Uterus (tissue), 4 donors: ENCODE data around the gene XIAP. TPM values are rescaled to one million over a fixed set of nuclear protein-coding genes. Genes with fewer than 3 reads are reported as not detected.

Experiments used
- DNase-seq, 2 donors: peaks; one replicate each; pipeline ENCODE4 v3.0.0-alpha.2; 2019 to 2020
- H3K27ac ChIP-seq, 2 donors: fragments of 200-600 bp; sonication (generic); 1 replicate in 1 of 2; 2 replicates in 1 of 2; pipeline ENCODE4 v1.5.1; 2016 to 2018
- H3K27me3 ChIP-seq, 2 donors: fragments of 200-600 bp; sonication (generic); one replicate each; pipeline ENCODE4 v1.5.1; 2018 to 2019; ENCODE audit warnings: control low read depth in 1 of 2
- H3K36me3 ChIP-seq, 2 donors: fragments of 200-600 bp; sonication (generic); one replicate each; pipeline ENCODE4 v1.5.1; 2019; ENCODE audit warnings: control low read depth in 1 of 2
- H3K4me1 ChIP-seq, 2 donors: fragments of 200-600 bp; sonication (generic); one replicate each; pipeline ENCODE4 v1.5.1; 2018 to 2019; ENCODE audit warnings: control low read depth in 1 of 2
- H3K4me3 ChIP-seq, 2 donors: fragments of 200-600 bp; sonication (generic); 1 replicate in 1 of 2; 2 replicates in 1 of 2; pipeline ENCODE4 v1.5.1; 2018 to 2019; ENCODE audit warnings: mild to moderate bottlenecking in 1 of 2
- H3K9me3 ChIP-seq, 2 donors: fragments of 200-600 bp; sonication (generic); one replicate each; pipeline ENCODE4 v1.5.1; 2019; ENCODE audit warnings: control low read depth in 1 of 2
- POLR2A ChIP-seq, 2 donors: fragments of 450-650 bp; IDR thresholded peaks; one replicate each; pipeline ENCODE4 v1.6.1; 2016; ENCODE audit warnings: antibody characterized with exemption in 2 of 2, mild to moderate bottlenecking in 1 of 2, moderate library complexity in 1 of 2
- intact Hi-C: fragments of 100-400 bp; cut with DNase I; formaldehyde crosslinking; loops from one replicate; pipeline ENCODE4 v1.15.1; 2023; ENCODE audit warnings: low total_unique reads
- total RNA-seq, 4 donors: library from RNA; depleted of rRNA in 3 of 4; stranded (reverse); fragments of >200 nt in 3 of 4; gene quantifications; one replicate each; pipeline versions ENCODE4 v1.1.0 to v1.2.4, GENCODE V29; 2014 to 2023
- TF ChIP-seq, protein P1 (sequence below), 4 experiments: fragments of 200-600 bp in 2 of 4; fragments of 450-650 bp in 2 of 4; sonication (generic) in 2 of 4; IDR thresholded peaks; one replicate each; pipeline ENCODE4 v1.5.1; 2016 to 2019; ENCODE audit warnings: antibody characterized with exemption in 4 of 4, mild to moderate bottlenecking in 2 of 4, moderate library complexity in 1 of 4
- donor health status: DM: yes; HTN: yes; CAD: no.

Gene XIAP
- total RNA-seq, 4 donors from 2014 or later, result 4.9 to 83.5 (median 56.6) TPM

DNA sequence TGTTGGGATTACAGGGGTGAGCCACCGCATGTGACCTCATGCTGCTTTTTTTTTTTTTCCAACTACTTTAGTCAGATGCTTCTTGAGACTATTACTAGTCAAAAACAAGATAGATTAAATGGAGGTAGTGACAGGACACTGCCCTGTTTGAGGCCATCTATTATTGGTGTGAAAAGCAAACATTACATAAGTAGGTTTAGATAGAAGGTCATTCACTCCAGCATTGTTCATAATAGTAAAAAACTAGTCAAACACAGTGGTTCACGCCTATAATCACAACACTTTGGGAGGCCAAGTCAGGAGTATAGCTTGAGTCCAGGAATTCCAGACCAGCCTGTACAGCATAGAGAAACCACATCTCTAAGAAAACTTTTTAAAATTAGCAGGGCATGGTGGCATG is 16.3 kb downstream of the XIAP start:
- no peaks in the 10 kb centered on the region for H3K4me1 ChIP-seq
- TF ChIP-seq, protein P1, sequence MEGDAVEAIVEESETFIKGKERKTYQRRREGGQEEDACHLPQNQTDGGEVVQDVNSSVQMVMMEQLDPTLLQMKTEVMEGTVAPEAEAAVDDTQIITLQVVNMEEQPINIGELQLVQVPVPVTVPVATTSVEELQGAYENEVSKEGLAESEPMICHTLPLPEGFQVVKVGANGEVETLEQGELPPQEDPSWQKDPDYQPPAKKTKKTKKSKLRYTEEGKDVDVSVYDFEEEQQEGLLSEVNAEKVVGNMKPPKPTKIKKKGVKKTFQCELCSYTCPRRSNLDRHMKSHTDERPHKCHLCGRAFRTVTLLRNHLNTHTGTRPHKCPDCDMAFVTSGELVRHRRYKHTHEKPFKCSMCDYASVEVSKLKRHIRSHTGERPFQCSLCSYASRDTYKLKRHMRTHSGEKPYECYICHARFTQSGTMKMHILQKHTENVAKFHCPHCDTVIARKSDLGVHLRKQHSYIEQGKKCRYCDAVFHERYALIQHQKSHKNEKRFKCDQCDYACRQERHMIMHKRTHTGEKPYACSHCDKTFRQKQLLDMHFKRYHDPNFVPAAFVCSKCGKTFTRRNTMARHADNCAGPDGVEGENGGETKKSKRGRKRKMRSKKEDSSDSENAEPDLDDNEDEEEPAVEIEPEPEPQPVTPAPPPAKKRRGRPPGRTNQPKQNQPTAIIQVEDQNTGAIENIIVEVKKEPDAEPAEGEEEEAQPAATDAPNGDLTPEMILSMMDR (IDR thresholded peaks at IDR 0.05), result no peak
- TF ChIP-seq POLR2A (IDR thresholded peaks at IDR 0.05), result no peak
- H3K27me3 ChIP-seq, result no peaks in the 10 kb centered on the region
- H3K9me3 ChIP-seq, result no peaks in the 10 kb centered on the region
- H3K4me3 ChIP-seq, result no peak overlapping the region
- no peaks in the 10 kb centered on the region for H3K36me3 ChIP-seq
- DNase-seq, result no peak
- no peak overlapping the region for H3K27ac ChIP-seq
- intact Hi-C loops, result no loop called here

- DNase-seq, result no peak
- intact Hi-C loops, result no loop called here
- no peaks in the 10 kb centered on the region for H3K9me3 ChIP-seq
- no peaks in the 10 kb centered on the region for H3K27me3 ChIP-seq
- H3K4me3 ChIP-seq, result no peak overlapping the region
- H3K4me1 ChIP-seq, result no peaks in the 10 kb centered on the region
- TF ChIP-seq, protein P1 (IDR thresholded peaks at IDR 0.05), result no peak
- TF ChIP-seq POLR2A (IDR thresholded peaks at IDR 0.05), result no peak
- H3K36me3 ChIP-seq, result no peaks in the 10 kb centered on the region
- no peak overlapping the region for H3K27ac ChIP-seq
Measured at GRCh38 chrX:123876844-123877243, 17.0 kb downstream of the XIAP start.

DNA sequence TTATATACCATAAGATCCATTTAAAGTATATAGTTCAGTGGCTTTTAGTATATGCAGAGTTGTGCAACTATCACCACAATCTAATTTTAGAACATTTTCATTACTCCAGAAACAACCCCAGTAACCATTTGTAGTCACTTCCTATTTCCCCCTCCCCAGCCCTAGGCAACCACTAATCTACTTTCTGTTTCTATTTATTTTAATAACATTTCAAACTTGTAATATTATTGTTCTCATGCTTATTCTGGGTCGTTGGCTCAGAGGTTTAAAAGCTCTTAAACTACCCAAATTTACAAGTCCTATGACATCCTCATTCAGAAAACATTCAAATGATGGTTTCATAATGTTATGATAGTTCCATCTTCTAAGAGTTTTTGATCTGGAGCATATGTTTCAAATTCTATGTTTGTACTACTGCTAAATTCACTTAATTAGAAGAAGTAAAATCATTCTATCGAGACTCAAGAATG is 18.4 kb downstream of the XIAP start:
- H3K9me3 ChIP-seq, result no peaks in the 10 kb centered on the region
- TF ChIP-seq, protein P1 (IDR thresholded peaks at IDR 0.05), result no peak
- no peak for TF ChIP-seq POLR2A (IDR thresholded peaks at IDR 0.05)
- intact Hi-C loops, result no loop called here
- DNase-seq, result no peak
- H3K27ac ChIP-seq, result no peak overlapping the region
- no peaks in the 10 kb centered on the region for H3K36me3 ChIP-seq
- H3K27me3 ChIP-seq, result no peaks in the 10 kb centered on the region
- no peaks in the 10 kb centered on the region for H3K4me1 ChIP-seq
- H3K4me3 ChIP-seq, result no peak overlapping the region

GRCh38 chrX:123881330-123881729 is 21.5 kb downstream of the XIAP start:
- Histone ChIP-seq H3K27me3 (no peaks in the 10 kb centered on the region), H3K4me3 (no peak overlapping the region), H3K4me1 (no peaks in the 10 kb centered on the region), H3K36me3 (no peaks in the 10 kb centered on the region), H3K27ac (no peak overlapping the region), H3K9me3 (no peaks in the 10 kb centered on the region)
- TF ChIP-seq, protein P1 (IDR thresholded peaks at IDR 0.05), result no peak
- no peak for TF ChIP-seq POLR2A (IDR thresholded peaks at IDR 0.05)
- intact Hi-C loops, result no loop called here
- DNase-seq, result no peak

GRCh38 chrX:123882391-123882790 is 22.5 kb downstream of the XIAP start:
- no peak for DNase-seq
- intact Hi-C loops, result no loop called here
- Histone ChIP-seq H3K36me3 (no peaks in the 10 kb centered on the region), H3K4me1 (no peaks in the 10 kb centered on the region), H3K4me3 (no peak overlapping the region), H3K27me3 (no peaks in the 10 kb centered on the region), H3K27ac (no peak overlapping the region), H3K9me3 (no peaks in the 10 kb centered on the region)
- TF ChIP-seq, protein P1 (IDR thresholded peaks at IDR 0.05), result no peak
- TF ChIP-seq POLR2A (IDR thresholded peaks at IDR 0.05), result no peak
